Smooth muscle cell (in vitro differentiated cells): Measurements from ENCODE around the gene SLC22A7. TPM values are rescaled to one million over a fixed set of nuclear protein-coding genes. Genes with fewer than 3 reads are reported as not detected.
A peak's percentile ranks its signal among the peaks of the same experiment; 100 is the strongest.

Experiments used
- DNase-seq: peaks from one replicate; lab custom pipeline; 2025; ENCODE audit not compliant: unreplicated experiment; lab: John Stamatoyannopoulos, UW
- H2AFZ ChIP-seq: fragments of 200-600 bp; sonication (generic); 2 replicates; pipeline ENCODE4 v1.6.0; 2016; ENCODE audit warnings: antibody characterized with exemption, low read depth, mild to moderate bottlenecking
- H3F3A ChIP-seq: fragments of 200-600 bp; sonication (generic); 2 replicates; pipeline ENCODE4 v1.6.0; 2017; ENCODE audit warnings: antibody characterized with exemption, low read depth
- H3K27ac ChIP-seq: fragments of 200-600 bp; sonication (generic); 2 replicates; pipeline ENCODE4 v1.5.1; 2016; ENCODE audit warnings: low read depth, mild to moderate bottlenecking
- H3K27me3 ChIP-seq: fragments of 200-600 bp; sonication (generic); 2 replicates; pipeline ENCODE4 v1.6.1; 2016; ENCODE audit warnings: low read depth, mild to moderate bottlenecking
- H3K36me3 ChIP-seq: fragments of 200-600 bp; sonication (generic); 2 replicates; pipeline ENCODE4 v1.5.1; 2016; ENCODE audit warnings: low read depth
- H3K4me1 ChIP-seq: fragments of 200-600 bp; sonication (generic); 2 replicates; pipeline ENCODE4 v1.5.1; 2016; ENCODE audit warnings: low read depth
- H3K4me2 ChIP-seq: fragments of 200-600 bp; sonication (generic); 2 replicates; pipeline ENCODE4 v1.6.0; 2016; ENCODE audit warnings: mild to moderate bottlenecking
- H3K4me3 ChIP-seq: fragments of 200-600 bp; sonication (generic); 2 replicates; pipeline ENCODE4 v1.5.1; 2016; ENCODE audit warnings: mild to moderate bottlenecking
- H3K79me2 ChIP-seq: fragments of 200-600 bp; sonication (generic); 2 replicates; pipeline ENCODE4 v1.6.0; 2016; ENCODE audit warnings: low read depth, mild to moderate bottlenecking
- H3K9ac ChIP-seq: fragments of 200-600 bp; sonication (generic); 2 replicates; pipeline ENCODE4 v1.6.0; 2016; ENCODE audit warnings: low read depth
- H3K9me3 ChIP-seq: fragments of 200-600 bp; sonication (generic); replicated peaks from 2 replicates; pipeline ENCODE4 v1.5.1; 2016; ENCODE audit warnings: low read depth
- H4K20me1 ChIP-seq: fragments of 200-600 bp; sonication (generic); 2 replicates; pipeline ENCODE4 v1.6.0; 2016; ENCODE audit warnings: low read depth
- WGBS: methylation state at CpG from one replicate; pipeline ENCODE4 v1.1.7; 2016; ENCODE audit warnings: low lambda C conversion rate; 5-methylcytosine and 5-hydroxymethylcytosine counted together
- polyA plus RNA-seq: library from polyadenylated mRNA; unstranded; fragments of >200 nt; fragmentation: Nextera tagmentation; extraction: Ambion mirVana; gene quantifications from 2 replicates; pipeline ENCODE4 v1.2.1, GENCODE V29; 2016
- total RNA-seq: library from RNA; depleted of rRNA; stranded (reverse); fragments of >200 nt; gene quantifications from 2 replicates; pipeline ENCODE4 v1.2.3, GENCODE V29; 2014
- TF ChIP-seq, protein P1 (sequence below): fragments of 200-600 bp; sonication (generic); IDR thresholded peaks from 2 replicates; pipeline ENCODE4 v1.5.1; 2017; ENCODE audit warnings: borderline replicate concordance, mild to moderate bottlenecking, antibody characterized with exemption; ENCODE audit not compliant: insufficient read depth, poor library complexity, severe bottlenecking

SLC22A7 gene
- total and polyA plus RNA-seq, 2 experiments from 2014 or later: not detected

DNA sequence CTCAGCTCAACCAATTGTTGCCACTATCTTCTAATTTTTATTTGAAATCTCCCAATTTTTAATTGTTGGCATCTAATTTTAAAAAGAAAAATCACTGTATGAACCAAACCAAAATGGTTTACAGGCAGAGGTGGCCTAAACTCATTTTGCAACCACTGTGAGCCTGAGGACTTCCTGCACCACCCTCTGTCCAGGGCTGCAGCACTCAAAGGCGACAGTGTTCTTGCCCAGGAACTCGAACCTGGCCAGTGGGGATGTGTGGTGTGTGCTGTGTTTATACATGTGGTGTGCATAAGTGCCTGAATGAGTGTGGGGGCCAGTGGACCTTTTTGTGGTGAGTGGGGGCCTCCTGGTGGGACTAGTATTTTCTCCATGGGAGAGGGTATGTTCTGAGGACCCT is 24.4 kb upstream of the SLC22A7 start:
- H3K79me2 ChIP-seq: no peaks in the 10 kb centered on the region
- H3K27ac ChIP-seq: no peak overlapping the region
- H4K20me1 ChIP-seq: no peaks in the 10 kb centered on the region
- H3K4me1 ChIP-seq: peaks cover 25% of the 10 kb centered on the region
- TF ChIP-seq, protein P1, sequence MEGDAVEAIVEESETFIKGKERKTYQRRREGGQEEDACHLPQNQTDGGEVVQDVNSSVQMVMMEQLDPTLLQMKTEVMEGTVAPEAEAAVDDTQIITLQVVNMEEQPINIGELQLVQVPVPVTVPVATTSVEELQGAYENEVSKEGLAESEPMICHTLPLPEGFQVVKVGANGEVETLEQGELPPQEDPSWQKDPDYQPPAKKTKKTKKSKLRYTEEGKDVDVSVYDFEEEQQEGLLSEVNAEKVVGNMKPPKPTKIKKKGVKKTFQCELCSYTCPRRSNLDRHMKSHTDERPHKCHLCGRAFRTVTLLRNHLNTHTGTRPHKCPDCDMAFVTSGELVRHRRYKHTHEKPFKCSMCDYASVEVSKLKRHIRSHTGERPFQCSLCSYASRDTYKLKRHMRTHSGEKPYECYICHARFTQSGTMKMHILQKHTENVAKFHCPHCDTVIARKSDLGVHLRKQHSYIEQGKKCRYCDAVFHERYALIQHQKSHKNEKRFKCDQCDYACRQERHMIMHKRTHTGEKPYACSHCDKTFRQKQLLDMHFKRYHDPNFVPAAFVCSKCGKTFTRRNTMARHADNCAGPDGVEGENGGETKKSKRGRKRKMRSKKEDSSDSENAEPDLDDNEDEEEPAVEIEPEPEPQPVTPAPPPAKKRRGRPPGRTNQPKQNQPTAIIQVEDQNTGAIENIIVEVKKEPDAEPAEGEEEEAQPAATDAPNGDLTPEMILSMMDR: no peak
- DNase-seq: no peak
- no peak overlapping the region for H3K9ac ChIP-seq
- peaks cover 36% of the 10 kb centered on the region for H3K27me3 ChIP-seq
- H3F3A ChIP-seq: no peaks in the 10 kb centered on the region
- no peak overlapping the region for H3K4me2 ChIP-seq
- H2AFZ ChIP-seq: no peak overlapping the region
- 75% methylated on average over 2 of the region's 2 CpGs for WGBS
- H3K4me3 ChIP-seq: no peak overlapping the region
- H3K36me3 ChIP-seq: no peaks in the 10 kb centered on the region
- no peaks in the 10 kb centered on the region for H3K9me3 ChIP-seq

DNA sequence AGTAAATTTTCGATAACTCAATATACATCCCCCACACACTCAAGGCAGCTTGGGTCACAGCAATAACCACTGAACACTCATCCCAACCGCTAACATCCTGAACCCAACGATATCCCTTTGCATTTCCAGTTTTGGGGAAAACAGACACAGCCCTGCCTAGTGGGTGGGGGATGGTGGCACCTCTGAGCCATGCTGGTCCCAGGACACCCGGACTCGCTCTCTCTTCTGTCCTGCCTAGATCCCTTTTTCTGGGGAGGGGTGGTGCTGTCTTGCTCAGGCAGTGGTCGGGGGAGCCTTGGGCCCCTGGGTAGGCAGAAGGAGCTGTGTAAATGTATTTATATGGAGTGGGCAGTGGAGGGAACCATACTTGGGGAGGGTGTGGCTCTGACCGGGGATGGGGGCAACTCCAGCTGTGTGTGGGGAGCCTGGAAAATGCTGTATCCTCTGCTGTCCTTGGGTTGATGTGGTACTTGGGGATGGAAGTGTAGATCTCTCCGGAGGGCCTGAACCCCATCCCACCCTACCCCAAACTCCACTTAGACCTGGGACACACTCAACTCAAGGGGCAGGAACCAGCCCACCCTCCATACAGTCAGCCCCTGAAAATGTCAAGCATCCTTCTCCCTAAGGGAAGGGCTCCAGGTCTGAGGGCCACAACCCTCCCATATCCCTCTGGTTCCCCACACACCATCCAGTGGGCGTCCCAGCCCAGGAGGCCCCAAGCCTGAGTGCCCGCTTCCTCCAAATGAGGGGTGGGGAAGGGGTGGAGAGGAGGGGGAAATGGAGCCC is 23.7 kb upstream of the SLC22A7 start:
- no peaks in the 10 kb centered on the region for H3K36me3 ChIP-seq
- TF ChIP-seq, protein P1: no peak
- no peak overlapping the region for H3K9ac ChIP-seq
- H3K27me3 ChIP-seq: peaks cover 36% of the 10 kb centered on the region
- H3K27ac ChIP-seq: no peak overlapping the region
- WGBS: 78% methylated on average over 10 of the region's 10 CpGs
- peak overlapping the region; percentile 84 for H3K4me2 ChIP-seq
- no peak overlapping the region for H2AFZ ChIP-seq
- no peaks in the 10 kb centered on the region for H3F3A ChIP-seq
- H3K4me1 ChIP-seq: peaks cover 24% of the 10 kb centered on the region
- no peaks in the 10 kb centered on the region for H4K20me1 ChIP-seq
- H3K4me3 ChIP-seq: peak overlapping the region; percentile 54
- H3K9me3 ChIP-seq: no peaks in the 10 kb centered on the region
- no peaks in the 10 kb centered on the region for H3K79me2 ChIP-seq
- DNase-seq: no peak

DNA sequence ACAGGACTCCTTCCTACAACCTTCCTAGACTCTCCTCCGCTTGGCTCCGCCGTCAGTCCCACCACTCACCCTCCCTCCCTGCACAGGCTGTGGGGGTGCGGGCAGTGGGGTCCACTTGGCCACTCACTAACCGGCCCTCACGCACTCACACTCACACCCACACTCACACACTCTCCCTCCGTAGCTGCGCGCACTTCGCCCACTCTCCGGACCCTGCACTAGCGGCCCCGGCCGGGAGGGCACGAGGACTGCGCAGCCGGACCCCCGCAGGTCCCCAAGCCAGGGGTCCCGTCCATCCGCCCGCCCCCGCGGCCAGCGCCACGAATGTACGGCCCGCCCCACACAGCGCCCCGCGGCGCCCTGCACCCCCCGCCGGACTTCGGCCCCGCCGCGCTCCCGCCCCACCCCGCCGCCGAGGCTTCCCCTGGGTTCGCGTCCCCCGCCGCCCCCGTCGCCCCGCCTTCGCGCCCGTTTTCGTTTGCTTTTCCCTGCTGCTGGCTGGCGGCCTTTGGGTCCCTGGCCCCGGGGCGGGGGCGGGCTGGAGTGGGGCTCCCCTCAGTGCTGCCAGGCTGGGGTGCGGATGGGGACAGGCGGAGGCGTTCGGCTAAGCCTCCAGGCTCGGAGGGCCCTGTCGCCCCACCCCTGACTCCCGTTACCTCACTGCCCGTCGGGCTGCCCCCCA is 23.0 kb upstream of the SLC22A7 start:
- WGBS: 24% methylated on average over 5 of the region's 65 CpGs
- no peak overlapping the region for H3K9ac ChIP-seq

More for the DNA sequence above, 23.0 kb upstream of the SLC22A7 start:
- Histone ChIP-seq H3K9me3 (no peaks in the 10 kb centered on the region), H2AFZ (no peak overlapping the region), H3K27ac (no peak overlapping the region), H3K4me1 (peaks cover 17% of the 10 kb centered on the region), H3K4me2 (peak overlapping the region; percentile 84), H4K20me1 (no peaks in the 10 kb centered on the region), H3K36me3 (no peaks in the 10 kb centered on the region), H3K4me3 (peak overlapping the region; percentile 54), H3F3A (no peaks in the 10 kb centered on the region), H3K27me3 (peaks cover 36% of the 10 kb centered on the region), H3K79me2 (no peaks in the 10 kb centered on the region)
- no peak for DNase-seq
- TF ChIP-seq, protein P1: no peak
